Body of pancreas (tissue), 4 donors: ENCODE results near the gene MOSPD3.

Source experiments
- POLR2A ChIP-seq, 3 donors: fragments of 450-650 bp; IDR thresholded peaks; one replicate each; pipeline ENCODE4 v1.6.1; 2016; ENCODE audit warnings: antibody characterized with exemption in 3 of 3, mild to moderate bottlenecking in 2 of 3
- TF ChIP-seq, protein P1 (sequence below), 7 experiments: fragments of 450-650 bp in 4 of 7; fragments of 200-600 bp in 3 of 7; sonication (generic) in 3 of 7; IDR thresholded peaks; one replicate each; pipeline ENCODE4 v1.5.1; 2016 to 2019; ENCODE audit warnings: antibody characterized with exemption in 7 of 7

DNA sequence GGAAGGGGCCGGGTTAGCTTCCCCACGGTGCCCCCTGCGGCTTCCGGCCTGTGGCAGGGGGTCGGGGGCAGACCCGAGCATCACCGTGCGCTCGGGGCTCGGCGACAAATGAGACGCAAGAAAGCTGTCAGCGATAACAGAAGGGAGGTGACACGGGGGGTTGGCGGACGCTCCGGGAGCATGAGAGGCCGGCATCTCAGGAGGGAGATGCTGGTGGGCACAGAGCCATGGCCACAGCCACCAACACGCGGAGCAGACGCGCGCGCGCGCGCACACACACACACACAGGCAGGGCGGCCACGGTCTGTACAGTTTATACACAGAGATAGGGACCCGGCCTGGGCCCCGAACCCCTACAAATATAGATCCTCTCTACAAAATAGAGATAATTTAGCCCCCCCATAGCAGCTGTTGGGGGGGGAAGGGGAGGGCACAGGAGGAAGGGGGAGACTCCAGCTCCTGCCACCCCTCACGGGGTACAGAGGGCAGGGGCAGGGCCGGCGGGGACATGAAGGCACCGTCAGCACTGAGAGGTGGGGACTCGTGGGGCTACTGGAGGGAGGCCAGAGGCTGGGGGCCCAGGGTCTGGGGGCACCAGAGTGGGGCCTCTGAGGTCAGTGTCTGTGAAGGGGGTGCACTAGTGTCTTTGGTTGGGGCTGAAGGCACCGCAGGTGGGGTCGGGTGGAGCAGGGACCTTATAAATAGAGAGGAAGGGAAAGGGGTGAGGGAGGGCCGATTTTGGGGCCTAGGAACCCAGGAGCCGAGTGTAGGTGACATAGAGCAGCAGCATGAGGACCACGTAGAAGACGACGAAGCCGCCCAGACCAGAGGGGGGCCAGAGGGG is 37.8 kb upstream of the MOSPD3 start:
- TF ChIP-seq, protein P1, sequence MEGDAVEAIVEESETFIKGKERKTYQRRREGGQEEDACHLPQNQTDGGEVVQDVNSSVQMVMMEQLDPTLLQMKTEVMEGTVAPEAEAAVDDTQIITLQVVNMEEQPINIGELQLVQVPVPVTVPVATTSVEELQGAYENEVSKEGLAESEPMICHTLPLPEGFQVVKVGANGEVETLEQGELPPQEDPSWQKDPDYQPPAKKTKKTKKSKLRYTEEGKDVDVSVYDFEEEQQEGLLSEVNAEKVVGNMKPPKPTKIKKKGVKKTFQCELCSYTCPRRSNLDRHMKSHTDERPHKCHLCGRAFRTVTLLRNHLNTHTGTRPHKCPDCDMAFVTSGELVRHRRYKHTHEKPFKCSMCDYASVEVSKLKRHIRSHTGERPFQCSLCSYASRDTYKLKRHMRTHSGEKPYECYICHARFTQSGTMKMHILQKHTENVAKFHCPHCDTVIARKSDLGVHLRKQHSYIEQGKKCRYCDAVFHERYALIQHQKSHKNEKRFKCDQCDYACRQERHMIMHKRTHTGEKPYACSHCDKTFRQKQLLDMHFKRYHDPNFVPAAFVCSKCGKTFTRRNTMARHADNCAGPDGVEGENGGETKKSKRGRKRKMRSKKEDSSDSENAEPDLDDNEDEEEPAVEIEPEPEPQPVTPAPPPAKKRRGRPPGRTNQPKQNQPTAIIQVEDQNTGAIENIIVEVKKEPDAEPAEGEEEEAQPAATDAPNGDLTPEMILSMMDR (IDR thresholded peaks at IDR 0.05): no peak
- TF ChIP-seq POLR2A (IDR thresholded peaks at IDR 0.05): no peak
